ENCODE results near the gene PABPC1L2A.
"Not testable (repeated sequence)": the region's sequence is repeated elsewhere in the genome, so short reads cannot be mapped to it uniquely, and the experiment has no call there.

DNA sequence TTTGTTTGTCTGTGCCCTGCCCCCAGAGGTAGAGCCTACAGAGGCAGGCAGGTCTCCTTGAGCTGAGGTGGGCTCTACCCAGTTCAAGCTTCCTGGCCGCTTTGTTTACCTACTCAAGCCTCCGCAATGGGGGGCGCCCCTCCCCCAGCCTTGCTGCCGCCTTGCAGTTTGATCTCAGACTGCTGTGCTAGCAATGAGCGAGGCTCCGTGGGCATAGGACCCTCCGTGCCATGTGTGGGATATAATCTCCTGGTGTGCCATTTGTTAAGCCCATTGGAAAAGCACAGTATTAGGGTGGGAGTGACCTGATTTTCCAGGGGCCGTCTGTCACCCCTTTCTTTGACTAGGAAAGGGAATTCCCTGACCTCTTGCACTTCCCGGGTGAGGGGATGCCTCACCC, 20.2 kb upstream of the PABPC1L2A start:
- TF ChIP-seq, protein P1, sequence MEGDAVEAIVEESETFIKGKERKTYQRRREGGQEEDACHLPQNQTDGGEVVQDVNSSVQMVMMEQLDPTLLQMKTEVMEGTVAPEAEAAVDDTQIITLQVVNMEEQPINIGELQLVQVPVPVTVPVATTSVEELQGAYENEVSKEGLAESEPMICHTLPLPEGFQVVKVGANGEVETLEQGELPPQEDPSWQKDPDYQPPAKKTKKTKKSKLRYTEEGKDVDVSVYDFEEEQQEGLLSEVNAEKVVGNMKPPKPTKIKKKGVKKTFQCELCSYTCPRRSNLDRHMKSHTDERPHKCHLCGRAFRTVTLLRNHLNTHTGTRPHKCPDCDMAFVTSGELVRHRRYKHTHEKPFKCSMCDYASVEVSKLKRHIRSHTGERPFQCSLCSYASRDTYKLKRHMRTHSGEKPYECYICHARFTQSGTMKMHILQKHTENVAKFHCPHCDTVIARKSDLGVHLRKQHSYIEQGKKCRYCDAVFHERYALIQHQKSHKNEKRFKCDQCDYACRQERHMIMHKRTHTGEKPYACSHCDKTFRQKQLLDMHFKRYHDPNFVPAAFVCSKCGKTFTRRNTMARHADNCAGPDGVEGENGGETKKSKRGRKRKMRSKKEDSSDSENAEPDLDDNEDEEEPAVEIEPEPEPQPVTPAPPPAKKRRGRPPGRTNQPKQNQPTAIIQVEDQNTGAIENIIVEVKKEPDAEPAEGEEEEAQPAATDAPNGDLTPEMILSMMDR (IDR thresholded peaks at IDR 0.05 in 2 of 3, conservative IDR thresholded peaks at IDR 0.05 in 1 of 3; ENCODE audit: borderline replicate concordance in 1 of 3, insufficient read depth in 1 of 3, low read depth in 2 of 3, low read length in 2 of 3): not testable (repeated sequence)
- TF ChIP-seq EZH2 (IDR thresholded peaks at IDR 0.05); POLR2A (IDR thresholded peaks at IDR 0.05; ENCODE audit: borderline replicate concordance, extremely low read depth, insufficient read depth, insufficient read length); YY1 (IDR thresholded peaks at IDR 0.05; ENCODE audit: extremely low read depth, insufficient replicate concordance, low read depth, low read length); POLR2AphosphoS5 (IDR thresholded peaks at IDR 0.05; ENCODE audit: low read depth, low read length): not testable (repeated sequence)
- TF ChIP-seq, protein P2, sequence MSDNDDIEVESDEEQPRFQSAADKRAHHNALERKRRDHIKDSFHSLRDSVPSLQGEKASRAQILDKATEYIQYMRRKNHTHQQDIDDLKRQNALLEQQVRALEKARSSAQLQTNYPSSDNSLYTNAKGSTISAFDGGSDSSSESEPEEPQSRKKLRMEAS (IDR thresholded peaks at IDR 0.05): not testable (repeated sequence)
- TF ChIP-seq, protein P3, sequence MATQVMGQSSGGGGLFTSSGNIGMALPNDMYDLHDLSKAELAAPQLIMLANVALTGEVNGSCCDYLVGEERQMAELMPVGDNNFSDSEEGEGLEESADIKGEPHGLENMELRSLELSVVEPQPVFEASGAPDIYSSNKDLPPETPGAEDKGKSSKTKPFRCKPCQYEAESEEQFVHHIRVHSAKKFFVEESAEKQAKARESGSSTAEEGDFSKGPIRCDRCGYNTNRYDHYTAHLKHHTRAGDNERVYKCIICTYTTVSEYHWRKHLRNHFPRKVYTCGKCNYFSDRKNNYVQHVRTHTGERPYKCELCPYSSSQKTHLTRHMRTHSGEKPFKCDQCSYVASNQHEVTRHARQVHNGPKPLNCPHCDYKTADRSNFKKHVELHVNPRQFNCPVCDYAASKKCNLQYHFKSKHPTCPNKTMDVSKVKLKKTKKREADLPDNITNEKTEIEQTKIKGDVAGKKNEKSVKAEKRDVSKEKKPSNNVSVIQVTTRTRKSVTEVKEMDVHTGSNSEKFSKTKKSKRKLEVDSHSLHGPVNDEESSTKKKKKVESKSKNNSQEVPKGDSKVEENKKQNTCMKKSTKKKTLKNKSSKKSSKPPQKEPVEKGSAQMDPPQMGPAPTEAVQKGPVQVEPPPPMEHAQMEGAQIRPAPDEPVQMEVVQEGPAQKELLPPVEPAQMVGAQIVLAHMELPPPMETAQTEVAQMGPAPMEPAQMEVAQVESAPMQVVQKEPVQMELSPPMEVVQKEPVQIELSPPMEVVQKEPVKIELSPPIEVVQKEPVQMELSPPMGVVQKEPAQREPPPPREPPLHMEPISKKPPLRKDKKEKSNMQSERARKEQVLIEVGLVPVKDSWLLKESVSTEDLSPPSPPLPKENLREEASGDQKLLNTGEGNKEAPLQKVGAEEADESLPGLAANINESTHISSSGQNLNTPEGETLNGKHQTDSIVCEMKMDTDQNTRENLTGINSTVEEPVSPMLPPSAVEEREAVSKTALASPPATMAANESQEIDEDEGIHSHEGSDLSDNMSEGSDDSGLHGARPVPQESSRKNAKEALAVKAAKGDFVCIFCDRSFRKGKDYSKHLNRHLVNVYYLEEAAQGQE (IDR thresholded peaks at IDR 0.05; ENCODE audit: low read depth): not testable (repeated sequence)
